WTC11 (cell line): ENCODE measurements around the gene ZBTB47. TPM values are rescaled to one million over a fixed set of nuclear protein-coding genes. Genes with fewer than 3 reads are reported as not detected.

Source experiments
- ATAC-seq: fragments of 200-7000 bp; cut with Tn5 transposase; 2 replicates; pipeline ENCODE4 v1.10.0; 2021; ENCODE audit warnings: mild to moderate bottlenecking, moderate library complexity
- CTCF ChIA-PET: fragments of 300-600 bp; sonication (Branson Sonifier 250); formaldehyde crosslinking; loops from one replicate; lab custom pipeline; 2021; ENCODE audit warnings: antibody characterized with exemption; lab: Charles Lee
- POLR2A ChIA-PET: fragments of 350-600 bp; sonication (Branson Sonifier 250); formaldehyde crosslinking; loops from one replicate; lab custom pipeline; 2021; ENCODE audit warnings: antibody characterized with exemption; lab: Charles Lee
- DNase-seq: peaks from one replicate; pipeline ENCODE4 v3.0.0; 2021; ENCODE audit warnings: low spot score
- H3K27ac Mint-ChIP-seq: 2 replicates; pipeline ENCODE4 v1.8.0; 2021; ENCODE audit warnings: mixed read lengths
- H3K27me3 Mint-ChIP-seq: 2 replicates; pipeline ENCODE4 v1.8.0; 2021; ENCODE audit warnings: low read depth, mild to moderate bottlenecking, moderate library complexity, mixed read lengths
- H3K36me3 Mint-ChIP-seq: 2 replicates; pipeline ENCODE4 v1.8.0; 2021; ENCODE audit warnings: mixed read lengths
- H3K4me1 Mint-ChIP-seq: 2 replicates; pipeline ENCODE4 v1.8.0; 2022; ENCODE audit warnings: mixed read lengths
- H3K4me3 Mint-ChIP-seq: 2 replicates; pipeline ENCODE4 v1.8.0; 2021; ENCODE audit warnings: mild to moderate bottlenecking, moderate library complexity, mixed read lengths
- H3K9me3 Mint-ChIP-seq: 2 replicates; pipeline ENCODE4 v1.8.0; 2021; ENCODE audit warnings: mixed read lengths
- CDX4 ChIP-seq: fragments of 250-450 bp; sonication (Bioruptor Pico); IDR thresholded peaks from 2 replicates; pipeline ENCODE4 v1.9.0; 2021; ENCODE audit warnings: moderate library complexity, mild to moderate bottlenecking, inconsistent platforms, borderline replicate concordance
- CREM ChIP-seq: sonication (generic); formaldehyde crosslinking; IDR thresholded peaks from 2 replicates; pipeline ENCODE4 v1.8.1; 2022; ENCODE audit warnings: mild to moderate bottlenecking, missing genetic modification reagents, moderate library complexity
- CTCF ChIP-seq: fragments of 200-600 bp; IDR thresholded peaks from 2 replicates; pipeline ENCODE4 v1.8.0; 2022; ENCODE audit warnings: antibody characterized with exemption
- E2F5 ChIP-seq: sonication (generic); formaldehyde crosslinking; IDR thresholded peaks from 2 replicates; pipeline ENCODE4 v1.8.1; 2022; ENCODE audit warnings: mild to moderate bottlenecking, moderate library complexity, missing genetic modification reagents
- ELF4 ChIP-seq: sonication (generic); formaldehyde crosslinking; IDR thresholded peaks from 2 replicates; pipeline ENCODE4 v1.8.1; 2022; ENCODE audit warnings: low read depth, mild to moderate bottlenecking, moderate library complexity, missing genetic modification reagents
- ERG ChIP-seq: fragments of 250-450 bp; sonication (Bioruptor Pico); IDR thresholded peaks from 2 replicates; pipeline ENCODE4 v1.8.0; 2021; ENCODE audit warnings: mild to moderate bottlenecking
- FOXK1 ChIP-seq: sonication (generic); formaldehyde crosslinking; IDR thresholded peaks from 2 replicates; pipeline ENCODE4 v1.8.0; 2022; ENCODE audit warnings: mild to moderate bottlenecking, moderate library complexity, missing genetic modification reagents
- HMGXB4 ChIP-seq: sonication (generic); formaldehyde crosslinking; IDR thresholded peaks from 2 replicates; pipeline ENCODE4 v1.8.1; 2023; ENCODE audit warnings: mild to moderate bottlenecking, moderate library complexity, missing genetic modification reagents
- IRF1 ChIP-seq: sonication (generic); formaldehyde crosslinking; IDR thresholded peaks from 2 replicates; pipeline ENCODE4 v1.8.0; 2023; ENCODE audit warnings: missing genetic modification reagents
- MAX ChIP-seq: sonication (generic); formaldehyde crosslinking; IDR thresholded peaks from 2 replicates; pipeline ENCODE4 v1.8.0; 2022; ENCODE audit warnings: mild to moderate bottlenecking, missing genetic modification reagents
- NFATC4 ChIP-seq: fragments of 250-450 bp; sonication (Bioruptor Pico); IDR thresholded peaks from 2 replicates; pipeline ENCODE4 v1.9.0; 2021; ENCODE audit warnings: mild to moderate bottlenecking
- NR1H2 ChIP-seq: sonication (generic); formaldehyde crosslinking; IDR thresholded peaks from 2 replicates; pipeline ENCODE4 v1.9.0; 2021; ENCODE audit warnings: mild to moderate bottlenecking, moderate library complexity, missing genetic modification reagents
- NR2C2 ChIP-seq: sonication (generic); formaldehyde crosslinking; IDR thresholded peaks from 2 replicates; pipeline ENCODE4 v1.8.0; 2022; ENCODE audit warnings: mild to moderate bottlenecking, missing genetic modification reagents
- NR3C1 ChIP-seq: sonication (generic); formaldehyde crosslinking; conservative IDR thresholded peaks from 2 replicates; pipeline ENCODE4 v1.8.1; 2023; ENCODE audit warnings: low read depth, mild to moderate bottlenecking, missing genetic modification reagents
- RORB ChIP-seq: fragments of 250-450 bp; sonication (Bioruptor Pico); IDR thresholded peaks from 2 replicates; pipeline ENCODE4 v1.9.0; 2021; ENCODE audit warnings: mild to moderate bottlenecking
- TP53 ChIP-seq: sonication (generic); formaldehyde crosslinking; IDR thresholded peaks from 2 replicates; pipeline ENCODE4 v1.8.1; 2023; ENCODE audit warnings: mild to moderate bottlenecking, missing genetic modification reagents
- ZNF416 ChIP-seq: fragments of 250-450 bp; sonication (Bioruptor Pico); IDR thresholded peaks from 2 replicates; pipeline ENCODE4 v1.9.0; 2021; ENCODE audit warnings: mild to moderate bottlenecking, inconsistent platforms
- ZNF423 ChIP-seq: fragments of 250-450 bp; sonication (Bioruptor Pico); IDR thresholded peaks from 2 replicates; pipeline ENCODE4 v2.1.2; 2022; ENCODE audit warnings: mild to moderate bottlenecking, moderate library complexity
- ZNF425 ChIP-seq: fragments of 250-450 bp; sonication (Bioruptor Pico); conservative IDR thresholded peaks from 2 replicates; pipeline ENCODE4 v1.9.0; 2021; ENCODE audit warnings: mild to moderate bottlenecking
- ZNF532 ChIP-seq: fragments of 250-450 bp; sonication (Bioruptor Pico); IDR thresholded peaks from 2 replicates; pipeline ENCODE4 v1.9.0; 2021; ENCODE audit warnings: mild to moderate bottlenecking, borderline replicate concordance
- total RNA-seq: library from RNA; stranded (reverse); gene quantifications from 3 replicates; pipeline ENCODE4 v1.2.3, GENCODE V29; 2021

ZBTB47 gene
- total RNA-seq, 1 experiment from 2014 or later = 5.2 TPM

GRCh38 chr3:42712344-42712648 lies 58.8 kb downstream of the ZBTB47 start:
- H3K27me3 Mint-ChIP-seq = no peaks in the 10 kb centered on the region
- no peaks in the 10 kb centered on the region for H3K4me1 Mint-ChIP-seq
- TF ChIP-seq E2F5 (CRISPR knock-in tag) (no peak), ELF4 (no peak), ZNF423 (CRISPR knock-in tag) (no peak), ZNF532 (CRISPR knock-in tag) (no peak), ERG (CRISPR knock-in tag) (no peak), NR1H2 (CRISPR knock-in tag) (no peak), ZNF425 (CRISPR knock-in tag) (no peak), IRF1 (no peak), NR3C1 (CRISPR knock-in tag) (no peak), FOXK1 (CRISPR knock-in tag) (no peak), ZNF416 (CRISPR knock-in tag) (no peak), NFATC4 (CRISPR knock-in tag) (no peak), RORB (no peak), CREM (CRISPR knock-in tag) (no peak), CTCF (no peak), NR2C2 (CRISPR knock-in tag) (no peak), HMGXB4 (CRISPR knock-in tag) (no peak), MAX (CRISPR knock-in tag) (no peak), CDX4 (CRISPR knock-in tag) (no peak), TP53 (CRISPR knock-in tag) (no peak)
- no peaks in the 10 kb centered on the region for H3K36me3 Mint-ChIP-seq
- ChIA-PET CTCF (interaction anchor here (0.5 to 2.4 kb wide), 16 partner anchors 10 to 480 kb away, joined by 3 to 14 read pairs (median 5); partner anchors contain the start of genes HHATL, SEC22C and VIPR1), POLR2A (no interaction called here)
- H3K27ac Mint-ChIP-seq = no peak overlapping the region
- no peaks in the 10 kb centered on the region for H3K9me3 Mint-ChIP-seq
- ATAC-seq (no peak), DNase-seq (no peak)
- no peak overlapping the region for H3K4me3 Mint-ChIP-seq
